MCF 10A (cell line): ENCODE data around the gene GCGR. TPM values are rescaled to one million over a fixed set of nuclear protein-coding genes. Genes with fewer than 3 reads are reported as not detected.

Experiments
- BruUV-seq: library from RNA; stranded (reverse); fragments of 400-500 nt; replicated peaks from 2 replicates; lab custom pipeline; 2021; lab: Mats Ljungman, UMichigan
- CTCF ChIA-PET: fragments of 300-600 bp; sonication (Branson Sonifier 250); formaldehyde crosslinking; extraction: SDS; loops from one replicate; lab custom pipeline; 2021; ENCODE audit warnings: antibody characterized with exemption, inconsistent platforms; lab: Yijun Ruan, JAX
- POLR2A ChIA-PET: fragments of 300-600, 350-650 bp; sonication (Branson Sonifier 250); formaldehyde crosslinking; extraction: SDS; loops from one replicate; lab custom pipeline; 2020; ENCODE audit warnings: antibody characterized with exemption, inconsistent platforms; lab: Yijun Ruan, JAX
- DNase-seq: peaks from one replicate; pipeline ENCODE4 v3.0.0-alpha.2; 2018; ENCODE audit not compliant: unreplicated experiment
- H3K27ac Mint-ChIP-seq: one replicate; pipeline ENCODE4 v1.8.0; 2022; ENCODE audit warnings: mild to moderate bottlenecking, low read depth, mixed read lengths; ENCODE audit not compliant: unreplicated experiment
- H3K27me3 Mint-ChIP-seq: one replicate; pipeline ENCODE4 v1.8.0; 2022; ENCODE audit warnings: mixed read lengths; ENCODE audit not compliant: insufficient read depth, unreplicated experiment
- H3K36me3 Mint-ChIP-seq: one replicate; pipeline ENCODE4 v1.8.0; 2022; ENCODE audit warnings: mild to moderate bottlenecking, moderate library complexity, mixed read lengths; ENCODE audit not compliant: insufficient read depth, unreplicated experiment
- H3K4me1 Mint-ChIP-seq: one replicate; pipeline ENCODE4 v1.8.0; 2022; ENCODE audit warnings: mixed read lengths; ENCODE audit not compliant: insufficient read depth, unreplicated experiment
- H3K4me3 Mint-ChIP-seq: one replicate; pipeline ENCODE4 v1.8.0; 2022; ENCODE audit warnings: mild to moderate bottlenecking, moderate library complexity, mixed read lengths; ENCODE audit not compliant: unreplicated experiment
- H3K9me3 Mint-ChIP-seq: one replicate; pipeline ENCODE4 v1.8.0; 2022; ENCODE audit warnings: mixed read lengths; ENCODE audit not compliant: unreplicated experiment
- intact Hi-C: fragments of 100-400 bp; cut with micrococcal nuclease; formaldehyde crosslinking; loops from 2 replicates; pipeline ENCODE4 v1.14.1; 2022
- total RNA-seq: library from RNA; stranded (reverse); gene quantifications from 2 replicates; pipeline ENCODE4 v1.2.3, GENCODE V29; 2022
- TF ChIP-seq, protein P1 (sequence below): fragments of 200-600 bp; IDR thresholded peaks from one replicate; pipeline ENCODE4 v1.8.0; 2022; ENCODE audit warnings: antibody characterized with exemption, mild to moderate bottlenecking; ENCODE audit not compliant: unreplicated experiment

The GCGR gene
- total RNA-seq, 1 experiment from 2014 or later, result not detected

DNA sequence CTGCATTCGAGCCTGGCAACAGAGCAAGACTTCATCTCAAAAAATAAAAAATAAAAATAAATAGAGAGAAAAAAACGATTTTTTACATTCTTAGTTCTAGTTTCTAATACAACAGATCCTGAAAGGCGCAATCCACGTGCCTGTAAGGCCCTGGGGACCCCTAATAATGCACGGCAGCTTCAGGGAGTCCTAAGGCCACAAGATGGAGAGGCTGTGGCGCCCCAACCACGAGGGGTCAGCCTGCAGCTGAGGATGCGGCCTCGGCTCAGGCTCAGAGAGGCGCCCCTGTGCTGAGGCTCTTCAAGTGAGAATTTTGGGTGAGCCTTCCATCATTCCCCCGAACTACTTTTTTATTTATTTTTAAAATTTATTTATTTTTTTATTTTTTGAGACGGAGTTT, 45.5 kb downstream of the GCGR start:
- no peak overlapping the region for H3K4me3 Mint-ChIP-seq
- ChIA-PET CTCF (no interaction called here), POLR2A (interaction anchor here (1.1 kb wide), 1 partner anchor 128 kb away, joined by 3 read pairs; no protein-coding TSS in a partner anchor)
- H3K4me1 Mint-ChIP-seq, result no peaks in the 10 kb centered on the region
- H3K27ac Mint-ChIP-seq, result no peak overlapping the region
- TF ChIP-seq, protein P1, sequence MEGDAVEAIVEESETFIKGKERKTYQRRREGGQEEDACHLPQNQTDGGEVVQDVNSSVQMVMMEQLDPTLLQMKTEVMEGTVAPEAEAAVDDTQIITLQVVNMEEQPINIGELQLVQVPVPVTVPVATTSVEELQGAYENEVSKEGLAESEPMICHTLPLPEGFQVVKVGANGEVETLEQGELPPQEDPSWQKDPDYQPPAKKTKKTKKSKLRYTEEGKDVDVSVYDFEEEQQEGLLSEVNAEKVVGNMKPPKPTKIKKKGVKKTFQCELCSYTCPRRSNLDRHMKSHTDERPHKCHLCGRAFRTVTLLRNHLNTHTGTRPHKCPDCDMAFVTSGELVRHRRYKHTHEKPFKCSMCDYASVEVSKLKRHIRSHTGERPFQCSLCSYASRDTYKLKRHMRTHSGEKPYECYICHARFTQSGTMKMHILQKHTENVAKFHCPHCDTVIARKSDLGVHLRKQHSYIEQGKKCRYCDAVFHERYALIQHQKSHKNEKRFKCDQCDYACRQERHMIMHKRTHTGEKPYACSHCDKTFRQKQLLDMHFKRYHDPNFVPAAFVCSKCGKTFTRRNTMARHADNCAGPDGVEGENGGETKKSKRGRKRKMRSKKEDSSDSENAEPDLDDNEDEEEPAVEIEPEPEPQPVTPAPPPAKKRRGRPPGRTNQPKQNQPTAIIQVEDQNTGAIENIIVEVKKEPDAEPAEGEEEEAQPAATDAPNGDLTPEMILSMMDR, result no peak
- DNase-seq, result no peak
- no TSS peak for BruUV-seq
- no peaks in the 10 kb centered on the region for H3K27me3 Mint-ChIP-seq
- no peaks in the 10 kb centered on the region for H3K9me3 Mint-ChIP-seq
- H3K36me3 Mint-ChIP-seq, result peaks cover 98% of the 10 kb centered on the region
- intact Hi-C loops, result no loop called here

GRCh38 chr17:81851423-81851822, 47.5 kb downstream of the GCGR start:
- Mint-ChIP-seq H3K27ac (no peak overlapping the region), H3K4me3 (no peak overlapping the region), H3K27me3 (no peaks in the 10 kb centered on the region), H3K4me1 (peaks cover 8% of the 10 kb centered on the region), H3K9me3 (no peaks in the 10 kb centered on the region), H3K36me3 (peaks cover 99% of the 10 kb centered on the region)
- TF ChIP-seq, protein P1, result no peak
- ChIA-PET CTCF (no interaction called here), POLR2A (interaction anchor here (0.9 to 2.2 kb wide), 2 partner anchors 9 to 18 kb away, joined by 3 to 6 read pairs; no protein-coding TSS in a partner anchor)
- intact Hi-C loops, result no loop called here
- no peak for DNase-seq
- BruUV-seq, result no TSS peak

DNA sequence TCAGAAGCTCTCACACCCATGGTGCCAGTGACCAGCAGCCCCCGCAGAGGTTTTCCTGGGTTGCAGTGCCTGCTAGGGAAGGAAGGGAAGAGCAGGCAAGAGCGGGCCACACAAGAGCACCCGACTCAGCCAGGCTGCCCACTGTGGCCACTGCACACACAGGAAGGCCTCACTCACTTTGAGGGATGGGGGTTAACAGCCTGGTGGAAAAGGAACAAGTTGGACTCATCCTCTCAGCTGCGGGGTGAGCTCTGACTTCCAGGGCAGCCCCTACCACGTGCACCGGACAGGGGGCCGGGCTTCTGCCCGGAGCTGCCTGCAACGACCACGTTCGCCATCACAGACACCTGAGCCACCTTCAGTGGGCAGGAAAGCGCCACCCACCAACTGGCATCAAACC, 48.3 kb downstream of the GCGR start:
- DNase-seq, result no peak
- BruUV-seq, result no TSS peak
- intact Hi-C loops, result no loop called here
- Mint-ChIP-seq H3K27me3 (no peaks in the 10 kb centered on the region), H3K4me3 (no peak overlapping the region), H3K27ac (no peak overlapping the region), H3K4me1 (peaks cover 8% of the 10 kb centered on the region), H3K36me3 (peaks cover 99% of the 10 kb centered on the region), H3K9me3 (no peaks in the 10 kb centered on the region)
- CTCF ChIA-PET, result interaction anchor here (1.0 kb wide), 1 partner anchor 163 kb away, joined by 3 read pairs; no protein-coding TSS in a partner anchor
- TF ChIP-seq, protein P1, result no peak
- POLR2A ChIA-PET, result interaction anchor here (2.2 kb wide), 1 partner anchor 9 kb away, joined by 6 read pairs; no protein-coding TSS in a partner anchor

DNA sequence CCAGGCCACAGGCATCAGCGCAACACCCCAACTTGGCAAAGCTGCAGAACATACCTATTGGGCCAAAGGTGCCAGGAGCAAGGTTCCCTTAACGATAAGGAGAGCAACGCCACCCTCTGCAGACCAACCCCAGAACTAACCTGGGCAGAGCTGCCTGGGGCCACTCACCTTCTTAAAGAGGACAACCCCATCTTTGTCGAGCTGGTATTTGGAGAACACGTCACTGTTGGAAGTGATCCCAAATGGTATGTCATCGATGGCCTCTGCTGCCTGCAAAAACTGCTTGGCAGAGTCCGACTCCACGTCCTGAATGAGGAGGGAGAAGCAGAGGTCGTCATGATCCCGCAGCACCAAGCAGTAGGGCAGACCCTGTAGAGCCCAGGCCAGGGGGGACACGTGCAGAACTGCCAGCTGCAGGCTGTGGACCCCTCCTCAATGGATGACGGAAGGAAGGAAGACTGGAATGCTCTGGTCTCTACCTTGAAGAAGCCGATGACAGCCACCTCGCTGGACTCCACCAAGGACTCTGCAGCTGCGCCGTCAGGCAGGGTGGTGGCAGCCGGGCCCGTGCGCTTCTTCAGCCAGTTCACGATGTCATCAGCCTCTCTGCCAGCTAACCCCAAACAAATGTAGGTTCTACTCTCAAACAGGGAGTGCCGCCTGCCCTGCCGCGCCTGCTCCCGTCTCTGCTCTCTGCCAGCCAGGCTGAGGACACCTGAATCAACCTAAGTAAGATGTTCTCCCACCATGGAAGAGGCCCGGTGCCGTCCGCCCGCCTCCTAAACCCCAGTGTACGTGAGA, 51.2 kb downstream of the GCGR start:
- intact Hi-C loops, result no loop called here
- Mint-ChIP-seq H3K4me1 (peaks cover 23% of the 10 kb centered on the region), H3K4me3 (no peak overlapping the region), H3K27me3 (no peaks in the 10 kb centered on the region), H3K27ac (peak overlapping the region; percentile 70), H3K36me3 (peaks cover 97% of the 10 kb centered on the region), H3K9me3 (no peaks in the 10 kb centered on the region)
- DNase-seq, result peak; percentile 30
- TF ChIP-seq, protein P1, result peak; percentile 11
- no TSS peak for BruUV-seq
- POLR2A ChIA-PET, result interaction anchor here (0.7 to 2.4 kb wide), 8 partner anchors 11 to 631 kb away, joined by 3 to 9 read pairs (median 4); partner anchors contain the start of genes MCRIP1 and SLC25A10
- CTCF ChIA-PET, result interaction anchor here (0.8 to 1.3 kb wide), 3 partner anchors 12 to 120 kb away, joined by 3 to 5 read pairs (median 3); no protein-coding TSS in a partner anchor
